ENCODE measurements around the gene GYS2.
A peak's percentile ranks its signal among the peaks of the same experiment; 100 is the strongest.

The GYS2 gene

DNA sequence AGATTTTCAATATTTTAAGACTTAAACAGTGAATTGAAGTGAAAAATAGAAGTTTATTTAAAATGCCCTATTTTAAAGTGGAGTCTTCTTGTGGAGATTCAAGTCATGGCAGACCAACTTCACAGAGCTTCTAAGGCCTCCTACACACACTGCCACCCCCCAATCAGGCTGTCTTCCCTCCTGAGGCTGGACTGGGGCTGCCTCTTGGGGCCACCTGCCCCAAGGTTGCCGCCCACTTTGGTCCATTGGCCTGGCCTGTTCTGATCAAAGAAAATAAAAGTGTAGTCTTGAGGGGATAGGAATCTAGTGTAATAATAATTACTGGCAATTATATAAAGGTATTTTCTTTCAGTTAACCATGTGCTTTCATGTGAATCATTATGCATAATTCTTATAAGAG lies 101.8 kb downstream of the GYS2 start:
- DNase-seq (ENCODE audit: low spot score): no peak

DNA sequence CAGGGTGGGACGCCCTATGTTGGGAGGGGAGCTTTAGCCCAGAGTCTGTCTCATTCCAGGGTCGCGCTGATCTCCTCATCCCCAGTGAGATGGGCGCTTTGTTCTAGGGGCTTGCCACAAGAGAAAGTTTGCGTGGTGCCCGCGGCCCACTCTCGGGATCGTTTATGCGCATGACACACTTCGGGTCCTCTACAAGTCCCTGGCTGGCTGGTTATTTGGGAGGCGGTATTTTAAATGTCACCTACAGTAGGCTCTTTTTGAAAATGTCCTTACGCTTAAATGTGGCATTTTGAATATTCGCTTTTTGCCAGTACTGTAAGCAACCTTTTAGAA lies 102.5 kb downstream of the GYS2 start:
- peak; percentile 48 for DNase-seq (ENCODE audit: low spot score)

DNA sequence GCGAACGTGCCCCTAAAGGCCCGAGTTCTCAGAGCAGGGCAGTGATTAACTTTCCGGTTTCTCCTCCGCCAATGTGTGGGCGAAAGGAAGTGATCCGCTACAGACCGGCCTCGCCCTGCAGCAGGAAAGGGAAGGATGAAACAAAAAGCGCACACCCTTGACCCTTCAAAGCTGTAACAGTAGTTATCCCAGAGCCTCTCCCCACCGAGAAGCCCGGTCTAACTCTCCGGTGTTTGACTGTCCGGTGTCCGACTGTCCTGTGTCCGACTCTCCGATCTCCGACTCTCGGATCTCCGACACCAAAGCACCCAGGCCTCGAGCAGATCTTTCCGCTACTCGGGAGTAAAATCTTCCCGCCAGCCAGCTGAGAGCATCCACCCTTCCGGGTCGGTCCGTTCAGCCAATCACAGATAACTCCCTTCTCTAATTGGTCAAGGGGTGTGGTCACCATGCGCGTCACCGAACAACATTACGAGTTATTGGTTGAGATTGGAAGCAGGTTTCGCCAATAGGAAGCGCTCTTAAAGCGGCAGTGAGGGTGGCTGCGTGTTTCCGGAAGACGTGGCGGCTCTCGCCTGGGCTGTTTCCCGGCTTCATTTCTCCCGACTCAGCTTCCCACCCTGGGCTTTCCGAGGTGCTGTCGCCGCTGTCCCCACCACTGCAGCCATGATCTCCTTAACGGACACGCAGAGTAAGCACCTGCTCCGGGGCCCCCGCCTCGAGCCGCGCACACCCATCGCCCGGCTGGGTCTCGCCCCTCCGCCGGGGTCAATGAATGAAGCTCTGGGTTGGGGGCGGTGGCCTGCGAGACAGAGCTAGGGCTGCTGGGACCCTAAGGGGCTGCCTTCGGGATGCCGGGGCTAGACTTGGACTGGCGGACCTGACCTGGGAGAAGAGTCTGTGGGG lies 103.1 kb downstream of the GYS2 start, which contains the start of the genes GOLT1B and RECQL:
Gene GOLT1B, plus strand, starts transcription at position 532 of the 906 bp plus-strand sequence. Its CDS starts 135 bp downstream, at position 667.
Gene RECQL, minus strand, starts transcription at position 378 of the 906 bp plus-strand sequence. CDS start 2,065 bp downstream, outside the sequence.
- peak; percentile 96 for DNase-seq (ENCODE audit: low spot score)

DNA sequence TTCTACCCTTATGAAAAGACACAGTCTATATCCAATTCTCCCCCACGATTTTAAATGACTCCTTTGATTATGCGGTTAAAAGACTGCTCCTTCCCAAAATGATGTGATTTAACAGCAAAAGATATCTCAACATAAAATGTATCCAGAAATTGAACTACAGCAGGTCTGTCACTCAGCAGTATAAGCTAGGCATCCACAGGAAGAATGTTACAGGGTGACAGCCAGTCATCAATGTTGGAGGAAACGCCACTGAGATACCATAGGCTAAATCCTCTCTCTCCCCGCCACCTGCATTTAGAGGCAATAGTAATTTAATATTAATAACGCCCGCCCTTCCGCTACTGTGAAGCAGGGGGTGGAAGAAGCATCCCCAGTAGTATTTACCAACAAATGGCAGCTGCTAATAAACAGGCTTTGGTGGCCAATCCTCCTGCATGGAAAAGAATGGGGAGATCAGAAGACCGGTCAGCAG lies 103.8 kb downstream of the GYS2 start:
- DNase-seq (ENCODE audit: low spot score): no peak

DNA sequence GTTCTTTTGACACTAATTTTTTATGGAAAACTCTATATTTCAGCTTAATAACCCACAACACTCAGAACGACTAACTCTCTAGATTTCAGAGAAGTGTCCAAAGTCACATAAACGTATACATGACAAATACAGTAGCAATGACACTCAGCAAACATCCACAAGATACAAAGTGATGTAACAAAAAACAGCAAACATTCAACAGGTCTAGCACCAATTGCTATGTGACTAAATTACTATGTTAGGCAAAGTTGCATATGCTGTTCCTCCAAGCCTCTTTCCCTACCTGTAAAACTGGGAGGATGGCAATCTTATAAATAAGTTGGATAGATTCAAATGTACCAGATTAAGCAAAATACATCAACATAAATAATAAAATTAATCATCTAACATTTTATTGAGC lies 104.9 kb downstream of the GYS2 start:
- no peak for DNase-seq (ENCODE audit: low spot score)
